ENCODE measurements around the gene SOX6.

GRCh38 chr11:16312233-16312765, 44.0 kb downstream of the SOX6 start:
- TF ChIP-seq CTCF (IDR thresholded peaks at IDR 0.05) (no peak), POLR2A (IDR thresholded peaks at IDR 0.05) (no peak), POLR2AphosphoS5 (IDR thresholded peaks at IDR 0.05) (no peak)

Data from prostate gland (tissue), 2 donors.